Choroid plexus epithelial cell (primary cell): ENCODE measurements around the gene CCDC187.

Experiments
- DNase-seq: peaks from one replicate; pipeline ENCODE4 v3.0.0-alpha.2; 2010; ENCODE audit warnings: low read depth
- H3K4me3 ChIP-seq: 2 replicates; pipeline ENCODE4 v1.5.1; 2011; ENCODE audit warnings: low read depth, mild to moderate bottlenecking, control low read depth, low read length, moderate library complexity
- TF ChIP-seq, protein P1 (sequence below): conservative IDR thresholded peaks from 2 replicates; pipeline ENCODE4 v1.5.1; 2011; ENCODE audit warnings: low read depth, mild to moderate bottlenecking, control low read depth, inconsistent platforms, low read length, moderate library complexity

The CCDC187 gene

GRCh38 chr9:136235709-136236455, 68.0 kb downstream of the CCDC187 start:
- H3K4me3 ChIP-seq, result no peak overlapping the region
- DNase-seq, result no peak
- TF ChIP-seq, protein P1, sequence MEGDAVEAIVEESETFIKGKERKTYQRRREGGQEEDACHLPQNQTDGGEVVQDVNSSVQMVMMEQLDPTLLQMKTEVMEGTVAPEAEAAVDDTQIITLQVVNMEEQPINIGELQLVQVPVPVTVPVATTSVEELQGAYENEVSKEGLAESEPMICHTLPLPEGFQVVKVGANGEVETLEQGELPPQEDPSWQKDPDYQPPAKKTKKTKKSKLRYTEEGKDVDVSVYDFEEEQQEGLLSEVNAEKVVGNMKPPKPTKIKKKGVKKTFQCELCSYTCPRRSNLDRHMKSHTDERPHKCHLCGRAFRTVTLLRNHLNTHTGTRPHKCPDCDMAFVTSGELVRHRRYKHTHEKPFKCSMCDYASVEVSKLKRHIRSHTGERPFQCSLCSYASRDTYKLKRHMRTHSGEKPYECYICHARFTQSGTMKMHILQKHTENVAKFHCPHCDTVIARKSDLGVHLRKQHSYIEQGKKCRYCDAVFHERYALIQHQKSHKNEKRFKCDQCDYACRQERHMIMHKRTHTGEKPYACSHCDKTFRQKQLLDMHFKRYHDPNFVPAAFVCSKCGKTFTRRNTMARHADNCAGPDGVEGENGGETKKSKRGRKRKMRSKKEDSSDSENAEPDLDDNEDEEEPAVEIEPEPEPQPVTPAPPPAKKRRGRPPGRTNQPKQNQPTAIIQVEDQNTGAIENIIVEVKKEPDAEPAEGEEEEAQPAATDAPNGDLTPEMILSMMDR, result no peak

GRCh38 chr9:136235171-136235570, 68.7 kb downstream of the CCDC187 start:
- no peak overlapping the region for H3K4me3 ChIP-seq
- no peak for DNase-seq
- TF ChIP-seq, protein P1, result no peak

- no peak for DNase-seq
- no peak overlapping the region for H3K4me3 ChIP-seq
- TF ChIP-seq, protein P1, result no peak
These were observed 69.3 kb downstream of the CCDC187 start for GRCh38 chr9:136234597-136234996.

DNA sequence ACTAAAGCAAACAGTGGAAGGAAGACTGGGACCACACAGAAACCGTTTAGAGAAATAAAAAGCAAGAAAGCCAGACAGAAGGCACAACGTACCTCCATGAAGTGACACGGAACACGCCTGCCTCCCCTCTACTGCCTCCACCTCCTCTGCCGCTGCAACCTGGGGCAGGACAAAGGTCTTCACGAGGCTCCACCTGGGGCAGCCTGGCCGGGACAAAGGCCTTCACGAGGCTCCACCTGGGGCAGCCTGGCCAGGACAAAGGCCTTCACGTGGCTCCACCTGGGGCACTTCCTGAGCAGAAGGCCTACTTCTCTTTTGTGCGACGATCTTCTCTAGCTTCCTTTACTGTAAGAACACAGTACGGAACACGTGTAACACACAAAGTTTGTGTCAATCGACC, 70.0 kb downstream of the CCDC187 start:
- H3K4me3 ChIP-seq, result no peak overlapping the region
- TF ChIP-seq, protein P1, result no peak
- no peak for DNase-seq

- TF ChIP-seq, protein P1, result no peak
- DNase-seq, result no peak
- H3K4me3 ChIP-seq, result no peak overlapping the region
These were observed 70.5 kb downstream of the CCDC187 start for GRCh38 chr9:136233411-136233810.

DNA sequence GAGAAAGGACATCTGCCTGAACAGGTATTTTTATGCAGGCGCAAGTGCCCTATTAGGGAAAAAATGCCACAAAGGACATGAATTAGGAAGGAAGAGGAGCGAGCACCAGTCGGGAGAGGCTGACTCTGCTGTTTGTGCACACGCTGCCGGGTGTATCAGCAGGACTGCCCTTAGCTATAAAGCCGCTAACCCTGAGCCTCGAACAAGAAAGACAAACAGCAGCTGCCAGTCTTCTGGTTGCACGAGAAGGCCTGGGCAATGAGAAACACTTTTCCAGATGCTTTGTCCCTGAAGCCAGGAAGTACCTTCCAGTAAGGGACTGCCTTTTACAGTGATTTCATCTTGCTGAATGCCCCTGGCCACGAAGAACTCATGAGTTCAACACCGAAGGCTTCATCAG, 70.9 kb downstream of the CCDC187 start:
- TF ChIP-seq, protein P1, result no peak

More for the DNA sequence above, 70.9 kb downstream of the CCDC187 start:
- H3K4me3 ChIP-seq, result no peak overlapping the region
- DNase-seq, result no peak
